Measurements from ENCODE around the gene EMP3.

GRCh38 chr19:48370955-48371354 is 45.6 kb downstream of the EMP3 start:
- no peak for TF ChIP-seq POLR2A (IDR thresholded peaks at IDR 0.05; ENCODE audit: low read depth, low read length)
- TF ChIP-seq POLR2AphosphoS5 (IDR thresholded peaks at IDR 0.05; ENCODE audit: low read depth, low read length), result no peak
